OCI-LY3 (cell line): Measurements from ENCODE around the gene SLC26A6.

Experiments used
- CTCF ChIP-seq: fragments of 200-600, 300-600 bp; sonication (generic); IDR thresholded peaks from 2 replicates; pipeline ENCODE4 v1.5.1; 2014; ENCODE audit warnings: antibody characterized with exemption, low read length, low read depth
- EZH2phosphoT487 ChIP-seq: fragments of 200-600 bp; shearing (Covaris generic); IDR thresholded peaks from 2 replicates; pipeline ENCODE4 v1.6.1; 2018; ENCODE audit warnings: antibody characterized with exemption, mixed run types, low read depth

GRCh38 chr3:48597408-48597800 lies 37.9 kb downstream of the SLC26A6 start:
- TF ChIP-seq CTCF (no peak), EZH2phosphoT487 (no peak)
